HG03521 (cell line): ENCODE data around the gene NOC2L.
"Not testable (repeated sequence)": the region's sequence is repeated elsewhere in the genome, so short reads cannot be mapped to it uniquely, and the experiment has no call there.

Experiments used
- ATAC-seq: cut with Tn5 transposase; IDR thresholded peaks from one replicate; pipeline ENCODE4 v1.9.1; 2021; ENCODE audit warnings: mild to moderate bottlenecking, moderate library complexity; ENCODE audit not compliant: unreplicated experiment

Gene NOC2L

DNA sequence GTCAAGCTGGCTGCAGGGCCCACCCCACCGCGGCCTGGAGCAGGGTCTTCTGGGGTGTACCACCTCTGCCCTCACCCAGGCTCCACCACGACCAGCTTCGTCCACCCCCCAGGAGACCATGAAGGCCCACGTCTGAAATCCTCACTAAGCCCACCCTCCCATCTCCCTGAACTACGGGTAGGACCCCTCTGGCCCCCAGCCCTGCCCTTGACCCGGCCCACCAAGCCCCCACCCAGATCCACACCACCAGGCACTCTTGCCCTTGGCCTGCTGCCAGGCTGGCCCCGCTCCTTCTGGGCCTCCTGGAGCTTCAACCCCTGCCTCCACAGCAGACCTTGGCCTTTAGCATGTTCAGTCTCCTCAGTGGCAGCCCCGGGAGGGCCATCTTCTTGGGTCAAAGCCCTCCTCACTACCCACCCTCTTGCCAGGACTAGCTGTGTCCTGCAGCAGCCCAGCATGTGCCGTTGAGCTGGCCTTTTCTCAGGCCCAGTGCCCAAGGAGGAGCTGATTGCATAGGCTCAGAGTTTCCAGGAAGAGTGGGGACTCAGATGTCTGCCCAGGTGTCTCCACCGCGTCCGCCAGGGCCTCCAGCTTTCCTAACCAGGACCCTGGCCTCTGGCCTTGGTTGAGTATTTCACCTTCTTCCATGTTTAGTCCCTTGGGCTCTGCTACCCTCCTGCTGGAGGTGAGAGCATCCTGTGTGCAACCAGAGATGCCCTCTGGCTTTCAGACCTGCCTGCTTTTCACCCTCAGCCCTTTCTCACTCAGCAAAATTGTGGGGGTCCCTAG, 53.1 kb downstream of the NOC2L start:
- no peak for ATAC-seq

DNA sequence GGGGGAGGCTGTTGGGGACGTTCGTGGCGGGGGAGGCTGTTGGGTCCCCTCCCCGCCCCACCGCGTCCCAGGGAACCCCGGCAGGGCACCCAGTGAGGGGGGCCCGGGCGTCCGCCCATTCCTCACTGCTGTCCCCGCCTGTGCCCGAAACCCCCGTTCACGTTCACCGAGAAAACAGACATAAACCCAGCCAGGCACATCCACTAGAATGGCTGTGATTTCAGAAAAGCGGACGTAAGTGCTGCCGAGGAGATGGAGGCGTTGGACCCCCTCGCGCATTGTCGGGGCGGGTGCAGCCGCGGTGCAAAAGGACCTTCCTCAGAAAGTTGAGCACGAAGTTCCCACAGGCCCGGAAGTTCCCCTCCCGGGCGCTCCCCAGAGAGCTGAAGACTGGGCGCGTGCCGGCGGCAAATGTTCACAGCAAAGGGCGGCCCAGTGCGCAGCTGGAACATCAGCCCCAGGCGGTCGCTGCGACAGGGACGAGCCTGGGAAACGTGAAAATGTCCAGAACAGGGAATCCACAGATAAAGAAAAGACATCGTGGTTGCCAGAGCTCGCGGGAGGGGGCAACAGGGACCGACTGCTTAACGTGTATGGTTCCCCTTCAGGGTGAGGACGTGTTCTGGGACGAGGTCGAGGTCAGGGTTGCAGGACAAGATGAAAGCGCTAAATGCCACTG, 53.8 kb downstream of the NOC2L start:
- ATAC-seq: no peak

DNA sequence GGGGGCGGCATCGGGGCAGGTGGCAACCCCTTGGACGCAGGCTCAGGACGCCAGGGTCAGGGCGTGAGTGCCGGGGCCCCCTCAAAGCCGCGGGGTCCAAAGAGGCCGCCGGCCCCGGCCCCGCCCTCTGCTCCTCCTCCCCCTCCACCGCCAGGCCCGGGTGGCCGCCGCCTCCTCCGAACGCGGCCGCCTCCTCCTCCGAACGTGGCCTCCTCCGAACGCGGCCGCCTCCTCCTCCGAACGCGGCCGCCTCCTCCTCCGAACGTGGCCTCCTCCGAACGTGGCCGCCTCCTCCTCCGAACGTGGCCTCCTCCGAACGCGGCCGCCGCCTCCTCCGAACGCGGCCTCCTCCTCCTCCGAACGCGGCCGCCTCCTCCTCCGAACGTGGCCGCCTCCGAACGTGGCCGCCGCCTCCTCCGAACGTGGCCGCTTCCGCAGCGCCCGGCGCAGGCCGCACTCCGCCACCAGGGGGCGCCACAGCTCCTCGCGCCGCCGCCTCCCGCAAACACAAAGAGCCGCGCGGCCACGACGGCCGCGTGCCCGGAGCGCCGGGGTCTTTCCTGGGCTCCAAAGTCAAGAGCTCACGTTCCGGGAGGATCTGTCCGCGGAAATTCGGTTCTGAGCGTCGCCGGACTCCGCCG, 54.6 kb downstream of the NOC2L start:
- ATAC-seq: peak; percentile 58

DNA sequence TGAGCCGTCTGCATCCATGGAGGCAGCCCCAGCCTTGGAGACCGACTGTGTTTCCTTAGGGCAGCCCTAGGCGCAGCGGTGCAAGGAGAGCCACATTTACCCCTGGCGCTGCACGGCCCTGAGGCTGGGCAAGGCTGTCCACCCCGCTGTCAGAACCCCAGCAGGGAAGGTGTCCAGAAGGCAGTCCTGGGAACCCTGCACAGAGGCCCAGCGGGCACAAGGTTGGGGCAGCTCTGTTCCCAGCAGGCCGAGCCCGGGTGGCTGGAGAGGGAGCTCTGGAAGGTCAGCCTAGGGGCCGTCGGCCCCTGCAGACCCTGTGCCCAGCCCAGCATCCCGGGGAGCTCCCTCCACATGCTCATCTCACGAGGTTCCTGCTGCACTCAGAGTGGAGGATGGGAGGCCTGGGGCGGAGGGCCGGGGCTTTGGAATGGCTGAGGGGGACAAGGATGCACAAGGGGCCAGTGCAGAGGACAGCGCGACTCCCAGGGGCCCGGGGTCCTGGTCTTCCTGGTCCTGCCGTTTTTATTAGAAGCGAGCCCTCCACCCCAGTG, 55.3 kb downstream of the NOC2L start:
- no peak for ATAC-seq

DNA sequence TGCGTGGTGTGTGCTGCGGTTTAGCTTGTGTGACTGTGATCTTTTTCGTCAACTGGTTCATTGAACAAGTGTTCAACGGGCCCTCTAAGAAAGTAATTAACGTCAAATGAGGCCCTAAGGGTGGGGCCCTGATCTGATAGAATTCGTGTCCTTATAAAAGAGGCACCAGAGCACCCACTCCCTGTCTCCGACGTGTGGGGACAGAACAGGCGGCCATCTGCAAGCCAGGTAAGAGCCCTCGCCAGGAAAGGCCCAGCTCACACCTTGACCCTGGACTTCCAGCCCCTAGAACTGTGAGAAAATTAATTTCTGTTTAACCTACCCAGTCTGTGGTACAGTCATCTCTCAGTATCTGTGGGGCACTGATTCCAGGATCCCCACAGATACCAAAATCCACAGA, 55.8 kb downstream of the NOC2L start:
- ATAC-seq: no peak

DNA sequence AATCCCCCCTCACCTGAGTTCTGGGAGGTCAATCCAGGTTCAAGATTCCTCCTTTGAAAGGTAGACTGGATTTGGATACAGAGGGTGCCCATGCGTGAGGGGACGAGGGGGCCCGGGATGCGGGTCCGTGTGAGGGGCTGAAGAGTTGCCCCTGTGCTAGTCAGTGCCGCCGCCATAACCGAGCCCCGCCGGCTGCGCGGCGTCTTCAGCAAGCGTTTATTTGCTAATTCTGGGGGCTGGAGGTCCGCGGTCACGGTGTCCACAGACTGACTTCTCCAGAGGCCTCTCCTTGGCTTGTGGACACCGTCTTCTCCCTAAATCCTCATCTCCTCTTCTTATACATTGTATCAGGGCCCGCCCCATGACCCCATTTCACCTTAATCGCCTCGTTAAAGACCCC, 56.3 kb downstream of the NOC2L start:
- no peak for ATAC-seq

DNA sequence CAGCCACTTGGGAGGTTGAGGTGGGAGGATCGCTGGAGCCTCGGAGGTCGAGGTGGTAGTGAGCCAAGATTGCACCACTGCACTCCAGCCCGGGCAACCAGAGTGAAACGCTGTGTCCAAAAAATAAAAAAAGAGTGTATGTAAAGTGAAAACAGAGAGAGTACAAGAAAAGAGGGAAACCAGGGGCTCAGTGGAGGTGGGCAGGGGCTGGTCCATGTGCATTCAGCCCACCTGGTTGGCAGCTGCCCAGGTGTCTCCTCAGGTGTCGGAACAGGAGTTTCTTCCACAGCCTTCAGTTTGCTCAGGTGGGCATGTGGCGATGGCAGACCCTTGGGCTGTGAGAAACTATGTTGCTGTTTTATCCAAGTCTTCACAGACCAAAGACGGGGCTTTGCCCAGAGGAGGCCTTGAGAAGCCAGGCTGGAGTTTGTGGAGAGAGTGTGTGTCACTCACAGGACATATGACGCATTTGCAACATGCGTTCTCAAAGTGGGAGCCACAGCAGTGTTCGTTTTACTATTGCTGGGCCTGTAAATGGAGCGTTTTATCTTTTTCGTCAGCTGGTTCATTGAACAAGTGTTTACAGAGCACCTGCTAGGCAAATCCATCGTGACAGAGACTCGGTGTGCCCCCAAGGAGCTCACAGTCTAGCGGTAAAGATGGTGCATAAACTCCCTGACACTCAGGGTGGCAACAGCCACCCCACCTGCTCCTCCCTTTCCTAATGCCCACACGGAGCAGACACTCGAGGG, 57.8 kb downstream of the NOC2L start:
- no peak for ATAC-seq

DNA sequence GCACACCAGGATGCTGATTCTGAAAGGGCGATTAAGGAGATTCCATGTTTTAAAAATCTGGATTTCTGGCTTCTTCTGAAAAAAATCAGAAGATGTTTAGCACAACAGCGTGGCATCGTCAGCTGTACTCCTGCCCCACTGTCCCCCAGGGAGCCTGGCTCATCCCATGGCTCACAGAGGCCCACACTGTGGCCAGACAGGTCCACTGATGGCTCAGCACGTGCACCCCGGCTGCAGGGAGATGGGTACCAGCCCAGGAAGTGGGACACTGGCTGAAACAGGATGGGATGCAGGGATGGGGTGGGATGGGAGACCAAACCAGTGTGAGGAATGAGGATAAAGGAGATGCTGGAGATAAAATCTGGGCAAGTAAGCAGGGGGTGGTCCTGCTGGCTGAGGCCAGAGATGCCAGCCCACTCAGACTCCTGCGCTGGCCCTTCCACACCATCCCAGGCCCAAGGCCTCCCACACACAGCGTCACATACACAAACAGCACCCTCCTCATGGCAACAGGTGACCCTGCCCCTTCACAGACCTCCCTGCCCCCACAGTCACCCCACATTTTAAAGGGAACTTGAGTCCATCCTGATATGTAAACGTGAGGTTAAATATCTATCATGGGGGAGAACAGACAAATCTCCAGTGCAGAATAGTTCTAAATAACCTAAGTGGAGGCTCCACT, 59.3 kb downstream of the NOC2L start:
- no peak for ATAC-seq

DNA sequence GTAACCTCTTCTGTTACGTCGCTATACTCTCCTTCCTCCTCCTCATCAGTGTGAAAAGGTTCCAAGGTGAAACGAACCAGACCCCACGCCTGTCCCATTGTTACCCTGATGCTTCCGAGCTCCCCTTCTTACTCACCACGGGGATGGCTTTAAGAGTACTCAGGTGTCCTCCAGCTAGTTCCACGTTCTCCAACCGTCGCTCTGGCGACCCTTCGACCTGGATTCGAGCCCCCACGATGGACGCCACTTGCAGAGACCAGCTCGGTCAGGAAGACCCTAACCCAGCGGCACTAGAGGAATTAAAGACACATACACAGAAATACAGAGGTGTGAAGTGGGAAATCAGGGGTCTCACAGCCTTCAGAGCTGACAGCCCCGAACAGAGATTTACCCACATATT, 61.1 kb downstream of the NOC2L start:
- ATAC-seq: not testable (repeated sequence)

DNA sequence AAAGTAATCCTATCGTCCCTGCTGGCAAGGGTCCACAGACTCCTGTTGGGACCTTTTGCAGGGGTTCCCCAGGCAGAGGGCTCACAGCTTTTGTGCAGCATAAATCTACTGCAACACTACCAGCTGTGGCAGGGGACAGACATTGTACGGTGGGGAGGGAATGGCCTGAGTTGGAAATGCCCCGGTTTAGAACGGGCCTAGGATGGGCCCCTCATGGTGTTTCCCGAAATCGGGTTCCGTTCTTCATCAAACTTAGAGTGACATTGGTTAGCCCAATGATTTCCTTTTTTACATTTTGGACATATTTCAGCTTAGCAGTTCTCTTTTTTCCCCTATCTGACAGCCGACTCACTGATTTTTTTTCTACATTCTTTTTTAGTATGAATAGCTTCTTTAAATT, 61.8 kb downstream of the NOC2L start:
- no peak for ATAC-seq
